T-helper 22 cell (primary cell): Measurements from ENCODE around the gene ARL15.
"Not testable (repeated sequence)": the region's sequence is repeated elsewhere in the genome, so short reads cannot be mapped to it uniquely, and the experiment has no call there.

ENCODE experiments used
- DNase-seq: peaks from one replicate; pipeline ENCODE4 v3.0.0-alpha.2; 2020; ENCODE audit warnings: low read depth

The ARL15 gene

GRCh38 chr5:53892224-53892623, 418.1 kb downstream of the ARL15 start:
- DNase-seq = no peak

DNA sequence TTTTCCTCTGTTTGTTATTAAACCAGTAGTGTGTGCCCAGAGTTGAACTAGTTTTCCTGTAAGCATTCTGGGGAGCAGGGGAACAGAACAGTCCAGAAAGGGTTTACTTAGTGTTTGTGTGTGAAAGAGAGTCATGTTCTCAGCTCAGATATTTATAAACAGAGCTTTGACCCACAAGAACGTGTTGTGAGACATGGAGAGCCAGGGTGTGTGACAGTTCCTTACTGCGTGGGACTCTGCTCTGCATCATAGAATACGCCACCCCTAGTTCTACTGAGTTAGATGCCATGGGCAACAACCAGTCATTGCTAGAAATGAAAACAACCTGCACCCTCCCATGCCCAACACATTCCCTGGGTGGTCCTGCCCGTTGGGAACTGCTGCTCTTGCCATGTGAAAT, 419.2 kb downstream of the ARL15 start:
- DNase-seq = no peak

- DNase-seq = no peak
Observed at GRCh38 chr5:53890490-53890889, 419.9 kb downstream of the ARL15 start.

DNA sequence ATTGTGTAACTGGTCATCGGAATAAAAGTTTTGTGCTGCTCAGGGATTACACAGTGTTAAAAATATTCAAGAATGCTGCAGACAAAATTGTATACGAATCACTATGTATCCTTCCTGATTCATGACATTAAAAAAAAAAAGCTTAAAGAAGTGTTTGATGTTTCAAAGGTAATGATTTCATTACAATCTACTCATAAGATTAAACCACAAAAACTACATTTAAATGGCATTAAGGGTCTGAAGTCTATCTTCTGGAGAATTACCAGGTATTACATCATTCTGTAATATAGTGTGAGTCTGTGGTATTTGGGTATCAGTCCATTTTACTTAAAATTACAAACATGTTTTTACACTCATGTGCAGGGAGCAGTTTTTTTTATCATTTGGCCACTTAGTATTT, 425.5 kb downstream of the ARL15 start:
- no peak for DNase-seq

DNA sequence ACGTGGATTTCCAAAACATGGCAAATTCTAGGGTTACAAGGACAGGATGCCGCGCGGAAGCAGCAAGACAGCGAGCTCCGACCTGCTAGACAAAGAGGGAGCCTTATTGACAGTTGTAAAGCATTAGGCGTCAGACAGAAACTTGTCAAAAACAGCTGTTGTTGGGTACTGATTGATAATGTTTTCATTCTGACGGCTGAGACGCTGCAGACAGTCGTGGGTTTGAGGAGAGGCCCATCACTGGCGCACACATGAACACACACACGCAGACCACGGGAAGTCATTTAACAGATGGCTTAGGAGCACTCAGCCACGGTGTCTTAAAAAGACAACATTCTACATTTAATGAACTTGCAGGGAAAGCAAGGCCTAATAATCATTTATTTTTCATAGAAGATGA, 426.0 kb downstream of the ARL15 start:
- no peak for DNase-seq

GRCh38 chr5:53882676-53883031, 427.7 kb downstream of the ARL15 start:
- DNase-seq = no peak

GRCh38 chr5:53882006-53882675, 428.2 kb downstream of the ARL15 start:
- no peak for DNase-seq

DNA sequence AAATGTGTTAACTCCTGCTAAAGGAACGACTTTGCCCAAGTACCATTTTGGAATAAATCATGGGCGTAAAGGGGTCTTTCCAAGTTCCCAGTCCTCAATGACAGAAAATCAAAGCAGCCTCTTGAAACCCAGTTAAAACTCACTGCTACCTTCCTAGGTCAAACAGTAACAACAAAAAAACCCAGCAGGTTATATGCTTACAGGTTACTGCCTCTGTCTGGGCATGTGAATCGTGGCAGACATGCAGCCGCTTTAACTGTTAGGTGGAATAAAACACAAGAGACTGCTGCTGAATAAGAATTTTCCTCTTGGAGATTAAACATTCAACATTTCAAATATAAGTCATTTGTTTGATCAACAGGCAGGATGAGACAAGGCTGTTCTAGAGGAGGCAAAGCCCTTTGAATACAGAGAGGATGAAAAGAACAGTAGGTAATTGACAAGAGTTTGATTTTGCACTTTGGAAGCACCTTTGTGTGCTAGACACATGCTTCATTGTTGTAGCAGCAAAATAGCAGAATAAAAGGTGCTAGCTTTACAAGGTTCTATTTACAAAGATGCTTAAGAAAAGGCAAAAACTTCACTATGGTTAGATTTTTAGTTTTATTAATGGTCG, 430.6 kb downstream of the ARL15 start:
- no peak for DNase-seq

DNA sequence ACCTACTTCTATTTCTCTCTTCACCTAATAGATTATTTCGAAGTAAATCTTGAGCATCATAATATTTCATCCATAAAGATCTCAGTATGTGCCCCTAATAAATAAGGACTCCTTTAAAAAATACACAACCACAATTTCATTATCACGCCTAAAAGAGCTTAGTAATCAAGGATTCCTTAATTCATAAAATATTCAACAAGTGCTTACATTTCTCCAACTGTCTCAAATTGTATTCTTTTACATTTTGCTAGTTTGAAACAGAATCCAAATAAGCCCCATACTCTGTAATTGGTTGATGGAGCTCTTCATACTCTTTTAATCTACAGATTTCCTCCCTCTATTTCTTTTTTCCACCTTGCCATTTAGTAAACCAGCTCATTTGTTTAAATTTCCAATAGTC, 432.4 kb downstream of the ARL15 start:
- no peak for DNase-seq

- no peak for DNase-seq
Observed at GRCh38 chr5:53877243-53877642, 433.1 kb downstream of the ARL15 start.

DNA sequence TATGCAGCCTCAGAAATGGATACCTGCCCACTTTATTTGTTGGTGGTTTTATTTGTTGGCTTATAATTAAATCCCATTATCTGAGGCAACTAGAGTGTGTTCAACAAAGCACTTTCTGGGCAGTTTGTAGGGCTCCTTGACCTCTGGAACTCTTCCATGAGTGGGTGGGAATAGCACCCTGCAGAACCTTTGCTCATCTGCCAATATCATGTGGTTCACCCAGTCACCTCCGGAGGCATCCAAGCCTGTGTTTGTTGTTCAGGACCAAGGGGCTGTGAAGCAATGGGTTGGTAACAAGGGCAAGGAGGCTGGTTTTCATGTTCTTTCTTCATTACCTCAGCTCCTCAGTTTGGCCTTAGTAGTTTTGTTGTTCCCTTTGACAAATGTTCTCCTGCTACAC, 436.0 kb downstream of the ARL15 start:
- DNase-seq = no peak

DNA sequence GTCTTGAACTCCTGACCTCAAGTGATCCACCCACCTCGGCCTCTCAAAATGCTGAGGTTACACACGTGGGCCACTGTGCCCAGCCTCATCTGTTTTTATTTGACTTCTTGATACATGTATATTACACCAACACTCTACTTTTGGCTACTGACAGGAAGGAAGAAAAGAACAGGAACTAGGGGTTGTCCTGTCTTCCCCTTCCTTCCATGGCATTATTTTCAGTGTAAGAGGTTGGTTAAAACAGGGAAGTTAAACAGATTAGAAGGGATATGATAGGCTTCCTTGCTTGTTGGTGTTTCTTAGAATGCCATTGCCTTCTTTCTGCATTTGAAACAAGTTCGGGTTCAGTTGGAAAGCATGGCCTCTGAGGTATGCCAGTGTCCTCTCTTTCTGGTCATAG, 437.1 kb downstream of the ARL15 start:
- no peak for DNase-seq

DNA sequence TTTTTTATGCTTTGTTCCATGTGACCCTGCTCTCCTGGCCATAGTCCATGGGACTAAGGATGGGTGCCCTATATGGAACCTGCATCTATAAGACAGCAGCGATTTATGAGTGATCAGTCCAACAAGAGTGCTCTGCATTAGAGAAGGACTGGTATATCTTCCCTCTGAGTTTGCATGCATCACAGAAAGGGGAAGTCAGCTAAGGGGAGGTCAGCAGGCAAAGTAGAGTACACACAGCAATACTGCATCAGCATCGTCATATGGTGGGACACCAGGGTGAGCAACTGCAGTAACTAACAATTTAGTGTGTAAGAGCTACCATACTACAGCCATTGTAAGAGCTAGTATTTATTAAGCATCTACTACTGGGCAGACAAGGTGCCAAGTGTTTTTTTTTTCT, 438.6 kb downstream of the ARL15 start:
- no peak for DNase-seq

- DNase-seq = no peak
Observed at GRCh38 chr5:53871050-53871449, 439.3 kb downstream of the ARL15 start.

- DNase-seq = no peak
Observed at GRCh38 chr5:53858700-53859456, 451.5 kb downstream of the ARL15 start.

- no peak for DNase-seq
Observed at GRCh38 chr5:53856506-53856905, 453.9 kb downstream of the ARL15 start.

DNA sequence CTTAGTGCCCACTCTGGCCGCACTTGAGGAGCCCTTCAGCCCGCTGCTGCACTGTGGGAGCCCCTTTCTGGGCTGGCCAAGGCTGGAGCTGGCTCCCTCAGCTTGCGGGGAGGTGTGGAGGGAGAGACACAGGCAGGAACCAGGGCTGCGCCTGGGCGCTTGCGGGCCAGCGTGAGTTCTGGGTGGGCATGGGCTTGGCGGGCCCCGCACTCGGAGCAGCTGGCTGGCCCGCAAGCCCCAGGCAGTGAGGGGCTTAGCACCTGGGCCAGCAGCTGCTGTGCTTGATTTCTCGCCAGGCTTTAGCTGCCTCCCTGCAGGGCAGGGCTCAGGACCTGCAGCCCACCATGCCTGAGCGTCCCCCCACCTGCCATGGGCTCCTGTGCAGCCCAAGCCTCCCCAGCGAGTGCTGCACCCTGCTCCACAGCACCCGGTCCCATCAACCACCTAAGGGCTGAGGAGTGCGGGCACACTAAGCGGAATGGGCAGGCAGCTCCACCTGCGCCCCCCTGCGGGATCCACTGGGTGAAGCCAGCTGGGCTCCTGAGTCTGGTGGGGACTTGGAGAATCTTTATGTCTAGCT, 473.4 kb downstream of the ARL15 start:
- not testable (repeated sequence) for DNase-seq

DNA sequence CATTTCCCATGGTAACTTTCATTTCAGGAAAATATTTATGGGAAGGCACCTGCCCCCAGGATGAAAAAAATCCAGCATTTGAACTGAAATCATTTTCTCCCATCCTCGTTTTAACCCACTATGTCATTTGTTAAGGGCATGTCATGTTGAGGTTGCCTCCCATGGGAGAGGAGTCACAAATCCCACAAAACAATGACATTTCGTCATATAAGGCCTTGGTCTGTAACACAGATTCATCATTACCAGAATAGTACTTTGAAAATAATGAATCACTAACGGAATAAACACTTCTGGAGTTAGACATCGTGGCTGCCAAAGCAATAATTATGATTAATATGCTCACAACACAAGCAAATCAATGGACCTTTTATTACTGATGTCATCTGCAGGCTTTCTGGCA, 475.9 kb downstream of the ARL15 start:
- no peak for DNase-seq
